ENCODE measurements around the gene COG1. TPM values are rescaled to one million over a fixed set of nuclear protein-coding genes. Genes with fewer than 3 reads are reported as not detected.

COG1 gene
- polyA plus RNA-seq, 1 donor, result 36.2 TPM

DNA sequence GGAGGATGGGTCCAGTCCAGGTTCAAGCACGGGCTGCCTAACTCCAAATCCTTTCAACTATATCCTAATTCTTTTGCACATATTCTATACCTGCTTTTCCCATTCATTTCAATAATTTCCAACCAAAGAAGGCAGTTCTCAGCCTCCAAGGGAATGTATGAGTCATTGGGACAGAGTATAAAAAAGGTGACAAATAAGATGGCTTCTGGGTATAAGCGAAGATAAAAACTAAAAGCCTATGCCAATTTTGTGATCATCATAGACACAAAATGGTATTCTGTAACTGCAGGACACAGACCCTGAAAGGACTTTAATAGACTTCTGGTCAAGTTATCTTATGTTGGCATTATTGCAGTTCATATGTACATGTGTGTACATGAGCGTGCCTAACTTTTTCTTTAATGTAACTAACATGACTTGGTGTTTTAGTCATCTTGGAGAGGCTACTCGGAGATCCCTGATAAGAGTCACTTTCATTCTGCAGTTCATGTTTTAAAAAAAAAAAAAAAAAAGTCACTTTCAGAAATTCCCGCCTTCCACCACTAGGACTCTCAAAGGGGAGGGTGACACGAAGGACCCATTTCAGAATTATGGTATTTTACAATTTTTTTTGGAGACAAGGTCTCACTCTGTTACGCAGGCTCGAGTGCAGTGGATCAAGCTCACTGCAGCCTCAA is 17.3 kb downstream of the COG1 start:
- Histone ChIP-seq H3K9me3 (ENCODE audit: control insufficient read depth, low read depth, low read length) (no peaks in the 10 kb centered on the region), H3K4me1 (ENCODE audit: control insufficient read depth, insufficient read depth, low read length) (no peaks in the 10 kb centered on the region), H3K27ac (ENCODE audit: low read length) (no peak overlapping the region), H3K27me3 (ENCODE audit: control insufficient read depth, insufficient read depth, low read length) (no peaks in the 10 kb centered on the region), H3K36me3 (ENCODE audit: control insufficient read depth, insufficient read depth, low read length) (peaks cover 45% of the 10 kb centered on the region), H3K4me3 (ENCODE audit: low read length) (no peak overlapping the region)
- DNase-seq, result no peak
- WGBS (ENCODE audit: insufficient coverage, low lambda C conversion rate), result no CpG with 5 or more reads among the region's 8 CpGs

DNA sequence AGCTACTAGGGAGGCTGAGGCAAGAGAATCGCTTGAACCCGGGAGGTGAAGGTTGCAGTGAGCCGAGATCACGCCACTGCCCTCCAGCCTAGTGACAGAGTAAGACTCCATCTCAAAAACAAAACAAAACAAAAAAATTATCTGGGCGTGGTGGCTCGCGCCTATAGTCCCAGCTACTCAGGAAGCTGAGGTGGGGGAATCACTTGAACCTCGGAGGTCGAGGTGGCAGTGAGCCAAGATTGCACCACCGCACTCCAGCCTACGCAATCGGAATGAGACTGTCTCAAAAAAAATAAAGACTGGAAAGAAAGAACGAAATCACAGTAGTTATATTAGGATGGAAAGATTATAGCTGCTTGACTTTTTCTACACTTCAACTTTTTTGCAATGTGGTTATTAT is 18.9 kb downstream of the COG1 start:
- Histone ChIP-seq H3K4me1 (ENCODE audit: control insufficient read depth, insufficient read depth, low read length) (no peaks in the 10 kb centered on the region), H3K9me3 (ENCODE audit: control insufficient read depth, low read depth, low read length) (no peaks in the 10 kb centered on the region), H3K27me3 (ENCODE audit: control insufficient read depth, insufficient read depth, low read length) (no peaks in the 10 kb centered on the region), H3K36me3 (ENCODE audit: control insufficient read depth, insufficient read depth, low read length) (peaks cover 39% of the 10 kb centered on the region), H3K27ac (ENCODE audit: low read length) (no peak overlapping the region), H3K4me3 (ENCODE audit: low read length) (no peak overlapping the region)
- no peak for DNase-seq
- WGBS (ENCODE audit: insufficient coverage, low lambda C conversion rate), result 60% methylated on average over 1 of the region's 13 CpGs

DNA sequence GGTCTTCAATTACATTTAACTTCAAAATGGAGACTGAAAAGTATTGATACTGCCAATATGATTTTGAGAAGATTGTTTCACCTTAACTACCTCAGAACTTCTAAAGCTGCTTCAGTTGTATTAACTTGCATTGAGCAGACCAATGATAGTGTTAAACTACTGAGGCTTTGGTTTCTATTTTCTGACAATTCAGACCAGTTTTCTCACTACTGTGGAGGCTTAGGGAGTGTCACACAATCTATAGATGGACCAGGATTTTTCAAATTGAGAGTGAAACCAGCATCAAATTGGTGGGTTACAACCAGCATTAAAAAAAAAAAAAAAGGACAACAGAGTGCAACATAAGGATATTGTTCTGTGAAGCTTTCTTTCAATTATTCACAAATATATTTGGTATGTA is 21.2 kb downstream of the COG1 start:
- Histone ChIP-seq H3K4me1 (ENCODE audit: control insufficient read depth, insufficient read depth, low read length) (no peaks in the 10 kb centered on the region), H3K27ac (ENCODE audit: low read length) (no peak overlapping the region), H3K4me3 (ENCODE audit: low read length) (no peak overlapping the region), H3K9me3 (ENCODE audit: control insufficient read depth, low read depth, low read length) (no peaks in the 10 kb centered on the region), H3K27me3 (ENCODE audit: control insufficient read depth, insufficient read depth, low read length) (no peaks in the 10 kb centered on the region), H3K36me3 (ENCODE audit: control insufficient read depth, insufficient read depth, low read length) (peaks cover 19% of the 10 kb centered on the region)
- no peak for DNase-seq

DNA sequence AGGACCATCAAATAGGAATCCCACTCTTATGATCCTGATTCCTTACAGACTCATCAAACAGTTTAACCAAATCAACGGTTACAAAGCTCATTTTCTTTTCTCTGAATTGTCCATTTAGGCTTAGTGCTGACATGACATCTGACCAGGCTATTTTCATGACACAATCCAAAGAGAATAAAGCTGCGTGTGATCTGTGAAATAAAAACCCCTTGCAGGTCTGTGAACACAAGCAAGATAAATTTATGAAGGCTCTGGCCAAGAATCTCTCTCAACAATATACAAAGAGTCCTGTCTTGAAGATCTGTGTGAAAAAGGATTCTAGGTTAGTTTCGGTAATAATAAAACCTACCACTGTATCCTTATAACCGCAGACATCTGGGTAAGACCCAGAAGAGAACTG is 22.0 kb downstream of the COG1 start:
- Histone ChIP-seq H3K4me3 (ENCODE audit: low read length) (no peak overlapping the region), H3K4me1 (ENCODE audit: control insufficient read depth, insufficient read depth, low read length) (no peaks in the 10 kb centered on the region), H3K27me3 (ENCODE audit: control insufficient read depth, insufficient read depth, low read length) (no peaks in the 10 kb centered on the region), H3K36me3 (ENCODE audit: control insufficient read depth, insufficient read depth, low read length) (peaks cover 11% of the 10 kb centered on the region), H3K9me3 (ENCODE audit: control insufficient read depth, low read depth, low read length) (no peaks in the 10 kb centered on the region), H3K27ac (ENCODE audit: low read length) (no peak overlapping the region)
- no peak for DNase-seq
- WGBS (ENCODE audit: insufficient coverage, low lambda C conversion rate), result 100% methylated on average over 2 of the region's 4 CpGs

DNA sequence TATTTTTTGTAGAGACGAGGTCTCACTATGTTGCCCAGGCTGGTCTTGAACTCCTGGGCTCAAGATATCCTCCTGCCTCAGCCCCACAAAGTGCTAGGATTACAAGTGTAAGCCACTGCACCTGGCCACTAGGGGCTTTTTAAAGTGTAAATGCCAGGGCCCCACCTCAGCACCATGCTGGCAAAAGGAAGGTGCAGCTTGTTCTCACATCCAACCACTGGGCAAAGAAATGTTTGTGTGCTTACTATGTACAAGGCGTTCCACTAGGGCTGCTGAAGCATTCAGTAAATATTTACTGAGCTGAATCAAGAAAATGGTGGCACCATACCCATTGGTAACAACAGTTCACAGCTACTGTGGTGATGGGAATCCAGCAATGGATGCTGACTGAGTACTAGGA is 22.6 kb downstream of the COG1 start:
- no peaks in the 10 kb centered on the region for H3K9me3 ChIP-seq (ENCODE audit: control insufficient read depth, low read depth, low read length)
- no peaks in the 10 kb centered on the region for H3K4me1 ChIP-seq (ENCODE audit: control insufficient read depth, insufficient read depth, low read length)
- H3K36me3 ChIP-seq (ENCODE audit: control insufficient read depth, insufficient read depth, low read length), result peaks cover 9% of the 10 kb centered on the region
- no peak overlapping the region for H3K27ac ChIP-seq (ENCODE audit: low read length)
- H3K27me3 ChIP-seq (ENCODE audit: control insufficient read depth, insufficient read depth, low read length), result no peaks in the 10 kb centered on the region
- DNase-seq, result no peak
- WGBS (ENCODE audit: insufficient coverage, low lambda C conversion rate), result no CpG with 5 or more reads among the region's 2 CpGs
- no peak overlapping the region for H3K4me3 ChIP-seq (ENCODE audit: low read length)

DNA sequence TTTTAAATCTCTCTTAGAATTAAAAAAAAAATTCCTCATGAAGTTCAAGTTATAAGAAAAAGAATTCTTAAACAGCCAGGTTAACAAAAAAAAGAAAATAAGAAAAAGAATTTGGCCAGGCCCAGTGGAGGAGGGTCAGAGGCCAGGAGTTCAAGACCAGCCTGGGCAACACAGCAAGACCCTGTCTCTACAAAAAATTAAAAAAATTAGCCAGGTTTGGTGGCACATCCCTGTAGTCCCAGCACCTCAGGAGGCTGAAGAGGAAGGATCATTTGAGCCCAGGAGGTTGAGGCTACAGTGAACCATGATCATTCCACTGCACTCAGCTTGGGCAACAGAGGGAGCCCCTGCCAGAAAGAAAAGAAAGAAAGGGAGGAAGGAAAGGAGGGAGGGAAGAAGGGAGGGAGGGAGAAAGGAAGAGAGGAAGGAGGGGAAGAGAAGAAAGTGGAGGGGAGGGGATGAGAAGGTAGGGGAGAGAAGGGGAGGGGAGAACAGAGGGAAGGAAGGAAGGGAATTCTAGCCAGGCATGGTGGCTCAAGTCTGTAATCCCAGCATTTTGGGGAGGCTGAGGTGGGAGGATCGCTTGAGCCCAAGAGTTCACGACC is 30.9 kb downstream of the COG1 start:
- WGBS (ENCODE audit: insufficient coverage, low lambda C conversion rate), result no CpG with 5 or more reads among the region's 2 CpGs
- no peak overlapping the region for H3K4me3 ChIP-seq (ENCODE audit: low read length)
- no peaks in the 10 kb centered on the region for H3K27me3 ChIP-seq (ENCODE audit: control insufficient read depth, insufficient read depth, low read length)
- H3K36me3 ChIP-seq (ENCODE audit: control insufficient read depth, insufficient read depth, low read length), result no peaks in the 10 kb centered on the region
- peaks cover 3% of the 10 kb centered on the region for H3K4me1 ChIP-seq (ENCODE audit: control insufficient read depth, insufficient read depth, low read length)
- no peak for DNase-seq
- no peak overlapping the region for H3K27ac ChIP-seq (ENCODE audit: low read length)
- no peaks in the 10 kb centered on the region for H3K9me3 ChIP-seq (ENCODE audit: control insufficient read depth, low read depth, low read length)

DNA sequence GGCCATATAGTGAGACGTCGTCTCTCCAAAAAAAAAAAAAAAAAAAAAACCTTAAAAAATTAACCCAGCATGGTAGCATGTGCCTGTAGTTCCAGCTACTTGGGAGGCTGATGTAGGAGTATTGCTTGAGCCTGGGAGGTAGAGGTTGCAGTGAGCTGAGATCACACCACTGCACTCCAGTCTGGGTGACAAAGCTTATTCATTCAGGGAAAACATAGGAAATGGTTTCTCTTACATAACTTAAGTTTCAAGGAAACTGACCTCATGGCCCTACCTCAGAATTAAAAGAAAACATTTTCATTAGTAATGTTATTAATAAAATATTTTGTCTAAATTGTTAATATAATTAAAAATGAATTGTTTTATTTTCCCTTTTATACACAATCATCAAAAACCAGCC is 31.4 kb downstream of the COG1 start:
- no CpG with 5 or more reads among the region's 2 CpGs for WGBS (ENCODE audit: insufficient coverage, low lambda C conversion rate)
- Histone ChIP-seq H3K36me3 (ENCODE audit: control insufficient read depth, insufficient read depth, low read length) (no peaks in the 10 kb centered on the region), H3K27me3 (ENCODE audit: control insufficient read depth, insufficient read depth, low read length) (no peaks in the 10 kb centered on the region), H3K27ac (ENCODE audit: low read length) (no peak overlapping the region), H3K9me3 (ENCODE audit: control insufficient read depth, low read depth, low read length) (no peaks in the 10 kb centered on the region), H3K4me1 (ENCODE audit: control insufficient read depth, insufficient read depth, low read length) (peaks cover 3% of the 10 kb centered on the region), H3K4me3 (ENCODE audit: low read length) (no peak overlapping the region)
- DNase-seq, result no peak

DNA sequence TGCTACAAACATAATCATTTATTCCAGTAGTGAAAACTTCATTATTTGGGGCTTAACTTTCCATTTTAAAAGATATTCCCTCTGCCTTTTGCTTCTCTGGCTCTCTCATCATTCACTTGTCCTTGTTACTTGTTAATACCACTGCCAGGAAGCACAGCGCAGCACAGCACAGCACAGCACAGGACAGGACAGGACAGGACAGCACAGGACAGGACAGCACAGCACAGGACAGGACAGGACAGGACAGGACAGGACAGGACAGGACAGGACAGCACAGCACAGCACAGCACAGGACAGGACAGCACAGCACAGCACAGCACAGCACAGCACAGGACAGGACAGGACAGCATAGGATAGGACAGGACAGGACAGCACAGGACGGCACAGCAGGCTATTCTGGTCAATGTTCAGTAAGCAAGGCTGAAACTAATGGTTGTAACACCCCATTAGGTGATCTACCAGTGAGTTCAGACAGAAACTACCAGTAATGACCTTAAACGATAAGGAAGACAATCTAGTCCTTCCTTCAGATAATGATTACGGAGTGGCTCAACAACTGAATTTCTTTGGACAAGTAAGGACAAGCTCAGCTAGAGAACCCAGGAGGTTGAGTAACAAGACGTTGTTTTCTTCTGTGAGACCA is 31.9 kb downstream of the COG1 start:
- H3K27me3 ChIP-seq (ENCODE audit: control insufficient read depth, insufficient read depth, low read length), result no peaks in the 10 kb centered on the region
- WGBS (ENCODE audit: insufficient coverage, low lambda C conversion rate), result 67% methylated on average over 2 of the region's 5 CpGs
- H3K4me3 ChIP-seq (ENCODE audit: low read length), result no peak overlapping the region
- DNase-seq, result peak; percentile 19 to 57
- no peaks in the 10 kb centered on the region for H3K36me3 ChIP-seq (ENCODE audit: control insufficient read depth, insufficient read depth, low read length)
- no peaks in the 10 kb centered on the region for H3K9me3 ChIP-seq (ENCODE audit: control insufficient read depth, low read depth, low read length)
- H3K4me1 ChIP-seq (ENCODE audit: control insufficient read depth, insufficient read depth, low read length), result peaks cover 3% of the 10 kb centered on the region
- H3K27ac ChIP-seq (ENCODE audit: low read length), result no peak overlapping the region

DNA sequence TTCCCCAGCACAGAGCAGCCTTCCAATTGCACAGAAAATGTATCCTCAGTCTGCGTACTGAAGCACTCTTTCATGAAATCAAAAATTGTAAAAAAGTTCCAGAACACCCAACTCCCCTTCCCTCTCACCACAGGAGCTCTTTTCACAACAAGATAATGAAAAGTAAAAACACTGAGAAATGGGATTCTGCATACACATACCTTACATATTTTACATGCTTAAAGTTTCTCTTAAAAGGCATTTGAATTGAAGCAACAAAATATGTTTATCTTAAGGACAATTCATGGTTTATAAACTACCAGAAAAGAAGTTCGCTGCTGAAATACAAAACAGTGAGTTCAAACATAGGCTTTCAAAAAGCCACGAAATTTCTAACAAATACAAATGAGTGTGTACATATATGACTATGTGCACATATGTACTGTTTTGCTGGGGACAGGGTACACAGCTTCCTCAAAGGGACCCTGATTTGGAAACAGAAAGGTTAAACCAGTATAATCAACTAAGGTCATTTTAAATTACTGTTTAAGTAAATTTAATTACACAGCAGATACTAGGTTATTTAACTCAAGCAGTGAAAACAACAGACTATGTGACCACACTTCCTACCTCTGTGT is 33.8 kb downstream of the COG1 start:
- Histone ChIP-seq H3K4me3 (ENCODE audit: low read length) (no peak overlapping the region), H3K27ac (ENCODE audit: low read length) (no peak overlapping the region), H3K36me3 (ENCODE audit: control insufficient read depth, insufficient read depth, low read length) (no peaks in the 10 kb centered on the region), H3K9me3 (ENCODE audit: control insufficient read depth, low read depth, low read length) (no peaks in the 10 kb centered on the region), H3K27me3 (ENCODE audit: control insufficient read depth, insufficient read depth, low read length) (no peaks in the 10 kb centered on the region), H3K4me1 (ENCODE audit: control insufficient read depth, insufficient read depth, low read length) (peaks cover 8% of the 10 kb centered on the region)
- DNase-seq, result no peak
- WGBS (ENCODE audit: insufficient coverage, low lambda C conversion rate), result 65% methylated on average over 2 of the region's 3 CpGs

DNA sequence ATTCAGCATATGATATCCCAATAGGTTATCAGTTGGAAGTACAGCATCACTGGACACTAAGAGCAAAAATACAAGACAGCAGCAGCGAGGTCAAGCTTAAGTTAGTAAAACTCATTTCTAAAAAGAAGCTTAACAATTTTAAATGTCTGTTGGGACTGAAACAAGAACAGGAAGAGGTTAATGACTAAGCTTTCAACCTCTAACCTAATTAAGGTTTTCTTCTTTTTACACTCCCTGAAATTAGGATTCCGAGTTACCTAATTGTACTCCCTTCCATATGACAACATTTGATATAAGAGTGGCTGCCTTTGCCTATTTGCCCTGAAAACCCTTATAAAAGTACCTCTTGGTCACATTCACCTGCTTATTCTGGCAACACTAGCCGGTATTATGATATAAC is 34.5 kb downstream of the COG1 start:
- Histone ChIP-seq H3K4me1 (ENCODE audit: control insufficient read depth, insufficient read depth, low read length) (peaks cover 8% of the 10 kb centered on the region), H3K27me3 (ENCODE audit: control insufficient read depth, insufficient read depth, low read length) (no peaks in the 10 kb centered on the region), H3K4me3 (ENCODE audit: low read length) (no peak overlapping the region), H3K36me3 (ENCODE audit: control insufficient read depth, insufficient read depth, low read length) (no peaks in the 10 kb centered on the region), H3K27ac (ENCODE audit: low read length) (no peak overlapping the region), H3K9me3 (ENCODE audit: control insufficient read depth, low read depth, low read length) (no peaks in the 10 kb centered on the region)
- 100% methylated on average over 1 of the region's 3 CpGs for WGBS (ENCODE audit: insufficient coverage, low lambda C conversion rate)
- DNase-seq, result no peak
